ENCODE measurements around the gene LSG1.

LSG1 gene

DNA sequence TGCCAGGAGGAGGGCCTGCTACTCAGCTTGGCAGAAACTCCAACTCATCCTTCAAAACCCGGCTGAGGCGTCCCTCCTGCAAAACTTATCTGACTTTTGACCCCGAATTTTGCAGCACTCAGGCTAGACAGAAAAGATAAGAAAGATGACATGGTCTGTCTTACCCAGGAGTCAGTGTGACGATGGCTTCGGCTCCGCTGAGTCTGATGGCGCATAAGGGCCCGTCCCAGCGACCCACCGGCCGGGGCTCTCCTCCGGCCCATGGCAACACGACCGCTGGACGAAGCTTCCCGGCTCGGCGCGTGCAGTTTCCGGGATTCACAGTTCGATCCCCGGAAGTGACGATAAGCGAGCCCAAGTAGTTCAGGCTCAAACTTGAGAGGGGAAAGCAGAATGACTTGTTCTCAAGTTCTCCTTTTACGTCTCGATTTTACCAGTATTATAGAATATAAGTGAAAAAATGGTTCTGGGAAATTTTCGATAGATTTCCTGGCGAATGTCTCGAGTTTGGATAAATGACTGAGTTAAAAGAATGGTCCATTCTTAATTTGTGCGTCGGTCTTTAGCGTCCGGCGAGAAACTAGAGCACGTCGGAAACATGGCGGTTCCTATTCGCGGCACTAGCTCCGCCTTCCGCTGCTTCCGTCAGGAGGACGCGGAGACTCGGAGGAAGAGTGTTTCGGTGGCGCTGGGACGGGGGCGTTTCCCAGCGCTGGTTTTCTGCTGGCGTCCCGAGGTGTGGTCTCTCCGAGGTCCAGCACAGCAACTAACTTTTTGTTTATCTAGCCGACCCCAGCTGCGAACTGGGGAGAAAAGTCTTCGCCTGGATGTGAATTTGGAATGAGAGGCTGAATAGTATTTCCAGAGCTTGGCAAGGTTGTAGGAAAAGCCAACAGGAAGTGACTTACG is at the start of gene LSG1:
LSG1 (minus strand) TSS at position 292 of the 909 bp plus-strand sequence; CDS start at position 263, 29 bp downstream.
- H3K4me2 ChIP-seq (ENCODE audit: low read length), result peak within 1 kb of the TSS; percentile 91
- peak within 1 kb of the TSS; percentile 93 for H2AFZ ChIP-seq
- H3K9me3 ChIP-seq (ENCODE audit: control insufficient read depth, low read length), result no peaks in the 10 kb centered on the region
- peaks cover 9% of the 10 kb centered on the region for H3K4me1 ChIP-seq
- H3K36me3 ChIP-seq (ENCODE audit: control insufficient read depth, insufficient read depth, low read length), result no peaks in the 10 kb centered on the region
- TF ChIP-seq, protein P1, sequence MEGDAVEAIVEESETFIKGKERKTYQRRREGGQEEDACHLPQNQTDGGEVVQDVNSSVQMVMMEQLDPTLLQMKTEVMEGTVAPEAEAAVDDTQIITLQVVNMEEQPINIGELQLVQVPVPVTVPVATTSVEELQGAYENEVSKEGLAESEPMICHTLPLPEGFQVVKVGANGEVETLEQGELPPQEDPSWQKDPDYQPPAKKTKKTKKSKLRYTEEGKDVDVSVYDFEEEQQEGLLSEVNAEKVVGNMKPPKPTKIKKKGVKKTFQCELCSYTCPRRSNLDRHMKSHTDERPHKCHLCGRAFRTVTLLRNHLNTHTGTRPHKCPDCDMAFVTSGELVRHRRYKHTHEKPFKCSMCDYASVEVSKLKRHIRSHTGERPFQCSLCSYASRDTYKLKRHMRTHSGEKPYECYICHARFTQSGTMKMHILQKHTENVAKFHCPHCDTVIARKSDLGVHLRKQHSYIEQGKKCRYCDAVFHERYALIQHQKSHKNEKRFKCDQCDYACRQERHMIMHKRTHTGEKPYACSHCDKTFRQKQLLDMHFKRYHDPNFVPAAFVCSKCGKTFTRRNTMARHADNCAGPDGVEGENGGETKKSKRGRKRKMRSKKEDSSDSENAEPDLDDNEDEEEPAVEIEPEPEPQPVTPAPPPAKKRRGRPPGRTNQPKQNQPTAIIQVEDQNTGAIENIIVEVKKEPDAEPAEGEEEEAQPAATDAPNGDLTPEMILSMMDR (IDR thresholded peaks at IDR 0.05), result no peak
- H3K4me3 ChIP-seq (ENCODE audit: low read depth, low read length), result peak within 1 kb of the TSS; percentile 91
- H3K9ac ChIP-seq, result peak within 1 kb of the TSS; percentile 25
- no peaks in the 10 kb centered on the region for H3K27me3 ChIP-seq (ENCODE audit: control insufficient read depth, insufficient read depth, low read length)
- H3K79me2 ChIP-seq, result peaks cover 16% of the 10 kb centered on the region
- peak within 1 kb of the TSS; percentile 83 for H3K27ac ChIP-seq

DNA sequence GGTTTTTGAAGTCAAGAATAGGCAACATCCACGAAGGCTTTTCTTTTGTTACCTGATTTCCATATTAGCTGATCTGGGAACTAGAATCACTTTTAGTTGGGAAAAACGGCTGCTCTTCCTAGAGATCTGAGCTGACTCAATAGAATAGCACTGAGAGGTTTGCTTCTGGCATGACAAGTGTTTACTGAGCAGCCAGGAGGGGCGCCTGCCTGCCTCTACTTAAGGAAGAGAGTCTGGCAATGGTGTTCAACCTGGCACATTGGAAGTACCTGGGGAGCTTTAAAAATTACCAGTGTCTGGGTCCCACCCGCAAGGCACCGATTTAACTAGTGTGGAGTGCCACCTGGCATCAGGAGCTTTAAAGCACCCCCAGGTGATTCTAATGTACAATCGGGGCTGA is 48.1 kb upstream of the LSG1 start:
- Histone ChIP-seq H3K4me2 (ENCODE audit: low read length) (no peak overlapping the region), H2AFZ (no peak overlapping the region), H3K36me3 (ENCODE audit: control insufficient read depth, insufficient read depth, low read length) (no peaks in the 10 kb centered on the region), H3K27me3 (ENCODE audit: control insufficient read depth, insufficient read depth, low read length) (no peaks in the 10 kb centered on the region), H3K4me1 (no peaks in the 10 kb centered on the region), H3K9ac (no peak overlapping the region), H3K27ac (no peak overlapping the region), H3K79me2 (no peaks in the 10 kb centered on the region), H3K4me3 (ENCODE audit: low read depth, low read length) (no peak overlapping the region), H3K9me3 (ENCODE audit: control insufficient read depth, low read length) (no peaks in the 10 kb centered on the region)
- TF ChIP-seq, protein P1 (IDR thresholded peaks at IDR 0.05), result no peak

- Histone ChIP-seq H3K9ac (no peak overlapping the region), H3K4me2 (ENCODE audit: low read length) (no peak overlapping the region), H3K4me1 (no peaks in the 10 kb centered on the region), H3K4me3 (ENCODE audit: low read depth, low read length) (no peak overlapping the region), H3K27me3 (ENCODE audit: control insufficient read depth, insufficient read depth, low read length) (no peaks in the 10 kb centered on the region), H3K9me3 (ENCODE audit: control insufficient read depth, low read length) (no peaks in the 10 kb centered on the region), H3K79me2 (no peaks in the 10 kb centered on the region), H3K27ac (no peak overlapping the region), H2AFZ (no peak overlapping the region), H3K36me3 (ENCODE audit: control insufficient read depth, insufficient read depth, low read length) (no peaks in the 10 kb centered on the region)
- TF ChIP-seq, protein P1 (IDR thresholded peaks at IDR 0.05), result no peak
Measured at GRCh38 chr3:194718079-194718478, 46.1 kb upstream of the LSG1 start.

GRCh38 chr3:194715022-194715800 is 43.2 kb upstream of the LSG1 start:
- H3K9me3 ChIP-seq (ENCODE audit: control insufficient read depth, low read length), result no peaks in the 10 kb centered on the region

More at GRCh38 chr3:194715022-194715800, 43.2 kb upstream of the LSG1 start:
- Histone ChIP-seq H3K36me3 (ENCODE audit: control insufficient read depth, insufficient read depth, low read length) (no peaks in the 10 kb centered on the region), H3K4me1 (no peaks in the 10 kb centered on the region), H3K4me2 (ENCODE audit: low read length) (no peak overlapping the region), H2AFZ (no peak overlapping the region), H3K79me2 (no peaks in the 10 kb centered on the region), H3K27ac (no peak overlapping the region), H3K27me3 (ENCODE audit: control insufficient read depth, insufficient read depth, low read length) (no peaks in the 10 kb centered on the region), H3K9ac (no peak overlapping the region), H3K4me3 (ENCODE audit: low read depth, low read length) (no peak overlapping the region)
- TF ChIP-seq, protein P1 (IDR thresholded peaks at IDR 0.05), result no peak
